Measurements from ENCODE around the gene UBE2N.

UBE2N gene
- long read RNA-seq, donor 1, full-length matches to known transcripts = 72 of 89 reads
- long read RNA-seq, donor 1, partial matches to known transcripts = 17 of 89 reads
- long read RNA-seq, donor 1, other reads (novel, unspliced or antisense) = 0 of 89 reads
- long read RNA-seq, donor 2, full-length matches to known transcripts = 47 of 52 reads
- long read RNA-seq, donor 2, partial matches to known transcripts = 5 of 52 reads
- long read RNA-seq, donor 2, other reads (novel, unspliced or antisense) = 0 of 52 reads
- long read RNA-seq, donor 3, full-length matches to known transcripts = 32 of 46 reads
- long read RNA-seq, donor 3, partial matches to known transcripts = 14 of 46 reads
- long read RNA-seq, donor 3, other reads (novel, unspliced or antisense) = 0 of 46 reads
- long read RNA-seq, donor 4, full-length matches to known transcripts = 56 of 56 reads
- long read RNA-seq, donor 4, partial matches to known transcripts = 0 of 56 reads
- long read RNA-seq, donor 4, other reads (novel, unspliced or antisense) = 0 of 56 reads
- long read RNA-seq, donor 5, full-length matches to known transcripts = 77 of 83 reads
- long read RNA-seq, donor 5, partial matches to known transcripts = 6 of 83 reads
- long read RNA-seq, donor 5, other reads (novel, unspliced or antisense) = 0 of 83 reads
- long read RNA-seq, donor 6, full-length matches to known transcripts = 41 of 57 reads
- long read RNA-seq, donor 6, partial matches to known transcripts = 16 of 57 reads
- long read RNA-seq, donor 6, other reads (novel, unspliced or antisense) = 0 of 57 reads
- long read RNA-seq, donor 7, full-length matches to known transcripts = 64 of 107 reads
- long read RNA-seq, donor 7, partial matches to known transcripts = 43 of 107 reads
- long read RNA-seq, donor 7, other reads (novel, unspliced or antisense) = 0 of 107 reads
- long read RNA-seq, donor 8, full-length matches to known transcripts = 49 of 54 reads
- long read RNA-seq, donor 8, partial matches to known transcripts = 5 of 54 reads
- long read RNA-seq, donor 8, other reads (novel, unspliced or antisense) = 0 of 54 reads

DNA sequence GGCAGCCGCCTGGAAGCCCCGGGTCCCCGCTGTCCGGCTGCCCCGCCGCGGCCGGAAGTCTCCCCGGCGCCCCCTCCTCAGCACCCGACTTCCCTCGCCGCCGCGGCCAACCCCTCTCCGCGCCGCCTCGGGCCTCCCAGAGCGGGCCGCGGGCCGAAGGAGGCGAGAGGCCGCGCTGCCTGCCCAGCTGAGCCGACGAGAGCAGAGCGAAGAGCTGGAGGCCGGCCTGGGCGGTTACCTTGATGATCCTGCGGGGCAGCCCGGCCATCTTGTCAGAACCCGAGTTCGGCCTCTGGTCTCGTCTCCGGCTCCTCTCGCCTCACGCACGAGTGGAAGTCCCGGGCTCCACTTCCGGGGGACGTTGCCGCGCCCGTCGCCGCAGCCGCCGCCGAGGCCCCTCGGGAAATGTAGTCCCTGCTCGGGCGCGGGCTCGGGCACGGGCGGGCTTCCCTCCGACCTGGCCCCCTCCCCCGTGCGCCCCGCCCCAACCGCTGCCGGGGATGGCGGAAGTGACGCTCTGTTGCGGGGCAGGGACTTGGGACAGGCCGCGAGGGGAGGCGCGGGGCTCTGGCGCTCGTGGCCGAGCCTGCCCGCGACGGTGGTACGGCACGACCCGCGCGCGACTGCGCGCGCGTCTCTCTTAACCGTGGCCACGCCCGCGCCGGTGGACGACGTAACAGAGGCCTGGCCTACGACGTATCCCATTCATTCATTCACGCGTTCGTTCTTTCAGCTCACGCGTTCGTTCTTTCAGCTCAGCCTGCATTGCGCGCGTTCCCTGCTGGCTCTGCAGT is at the start of gene UBE2N:
TSS of gene UBE2N (minus strand) at position 331 of the 794 bp plus-strand sequence. CDS start at position 268, 63 bp downstream.
- peak; percentile 96 for DNase-seq

- no peak for DNase-seq
Measured at GRCh38 chr12:93484315-93484981, 42.7 kb upstream of the UBE2N start.

DNA sequence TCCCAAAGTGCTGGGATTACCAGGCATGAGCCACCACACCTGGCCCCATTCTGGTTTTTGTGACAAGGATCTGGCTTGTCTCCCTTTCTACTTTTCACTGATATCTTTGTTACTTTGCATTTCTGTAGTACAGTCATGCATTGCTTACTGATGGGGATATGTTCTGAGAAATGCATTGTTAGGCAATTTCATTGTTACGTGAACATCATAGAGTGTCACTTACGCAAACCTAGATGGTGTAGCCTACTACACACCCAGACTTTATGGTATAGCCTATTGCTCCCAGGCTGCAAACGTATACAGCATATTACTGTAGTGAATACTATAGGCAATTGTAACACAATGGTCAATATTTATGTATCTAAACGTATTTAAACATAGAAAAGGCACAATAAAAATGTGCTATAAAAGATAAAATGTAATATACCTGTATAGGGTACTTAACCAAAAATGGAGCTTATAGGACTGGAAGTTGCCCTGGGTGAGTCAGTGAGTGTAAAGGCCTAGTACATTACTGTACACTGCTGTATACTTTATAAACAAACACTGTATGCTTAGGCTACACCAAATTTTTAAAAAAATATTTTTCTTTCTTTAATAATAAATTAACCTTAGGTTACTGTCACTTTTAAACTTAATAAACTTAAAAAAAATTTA is 41.5 kb upstream of the UBE2N start:
- DNase-seq = no peak

DNA sequence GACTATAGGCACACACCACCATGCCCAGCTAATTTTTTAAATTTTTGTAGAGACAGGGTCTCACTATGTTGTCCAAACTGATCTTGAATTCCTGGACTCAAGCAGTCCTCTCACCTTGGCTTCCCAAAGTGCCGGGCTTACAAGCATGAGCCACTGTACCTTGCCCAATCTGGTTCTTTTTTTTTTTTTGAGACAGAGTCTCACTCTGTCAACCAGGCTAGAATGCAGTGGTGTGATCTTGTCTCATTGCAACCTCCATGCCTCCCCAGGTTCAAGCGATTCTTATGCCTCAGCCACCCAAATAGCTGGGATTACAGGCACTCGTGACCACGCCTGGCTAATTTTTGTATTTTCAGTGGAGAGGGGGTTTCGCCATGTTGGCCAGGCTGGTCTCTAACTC is 41.0 kb upstream of the UBE2N start:
- no peak for DNase-seq

DNA sequence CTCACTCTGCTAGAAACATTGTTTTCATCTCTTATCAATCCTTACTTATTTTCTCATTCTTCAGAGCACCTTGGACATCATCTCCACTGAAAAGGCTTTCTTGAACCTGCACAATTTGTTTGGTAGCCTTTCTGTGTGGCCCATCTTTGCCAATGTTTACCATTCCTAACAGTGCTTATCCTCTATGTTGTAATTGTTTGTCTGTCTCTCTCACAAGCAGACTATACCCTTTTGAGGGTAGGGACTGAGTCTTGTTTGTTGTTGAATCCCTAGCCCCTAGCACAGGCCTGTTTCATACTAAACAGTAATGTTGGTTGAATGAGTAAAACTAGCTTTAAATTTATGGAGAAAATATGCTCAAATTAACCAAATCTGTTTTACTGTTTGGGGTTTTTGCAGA is 34.8 kb upstream of the UBE2N start:
- DNase-seq = no peak

DNA sequence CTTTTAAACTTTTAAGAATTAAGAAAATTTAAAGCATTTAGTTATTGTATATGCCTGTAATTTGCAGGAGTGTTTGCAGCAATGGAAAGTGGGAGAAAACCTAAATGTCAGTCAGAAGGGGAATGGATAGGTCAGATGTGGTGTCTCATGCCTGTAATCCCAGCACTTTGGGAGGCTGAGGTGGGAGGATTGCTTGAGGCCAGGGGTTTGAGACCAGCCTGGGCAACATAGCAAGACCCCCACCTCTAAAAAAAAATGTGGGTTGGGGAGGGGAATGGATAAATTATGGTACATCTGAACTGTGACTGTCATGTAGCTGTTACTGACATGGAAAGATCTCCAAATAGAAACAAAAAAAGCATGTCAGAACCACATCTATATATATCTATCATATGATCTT is 27.6 kb upstream of the UBE2N start:
- DNase-seq = no peak

GRCh38 chr12:93468008-93468371 is 26.2 kb upstream of the UBE2N start:
- DNase-seq = no peak

GRCh38 chr12:93467351-93468007 is 25.7 kb upstream of the UBE2N start, which contains the start of gene MRPL42:
Gene MRPL42, plus strand, starts transcription at chr12:93467514. Its CDS starts 1,772 bp downstream, at chr12:93469286.
- peak; percentile 98 for DNase-seq

DNA sequence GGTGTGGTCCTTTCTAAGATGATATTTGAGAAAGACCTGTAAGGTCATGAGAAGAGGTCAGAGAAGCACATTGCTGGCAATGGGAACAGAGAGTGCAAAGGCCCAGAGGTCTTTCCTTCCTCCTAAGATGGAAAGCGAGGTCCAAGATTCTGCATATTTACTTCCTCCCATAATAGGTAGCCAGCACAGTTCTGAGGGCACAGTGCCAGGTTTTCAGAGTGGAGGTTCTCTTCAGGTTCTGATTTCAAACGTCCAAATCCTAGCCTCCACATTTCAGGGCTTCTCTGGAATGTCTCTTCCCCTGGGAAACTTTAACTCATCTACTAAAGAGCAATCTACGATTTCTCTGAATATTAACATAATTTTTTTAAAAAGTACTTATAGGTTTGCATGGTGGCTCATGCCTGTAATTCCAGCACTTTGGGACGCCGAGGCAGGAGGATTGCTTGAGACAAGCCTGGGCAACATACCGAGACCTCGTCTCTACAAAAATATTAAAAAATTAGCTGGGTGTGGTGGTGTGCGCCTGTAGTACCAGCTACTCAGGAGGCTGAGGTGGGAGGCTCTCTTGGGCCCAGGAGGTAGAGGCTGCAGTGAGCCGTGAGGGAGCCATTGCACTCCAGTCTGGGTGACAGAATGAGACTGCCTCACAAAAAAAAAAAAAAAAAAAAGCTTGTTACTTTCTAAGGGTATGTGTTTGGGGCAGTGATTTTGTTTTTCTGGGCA is 25.0 kb upstream of the UBE2N start:
- no peak for DNase-seq

DNA sequence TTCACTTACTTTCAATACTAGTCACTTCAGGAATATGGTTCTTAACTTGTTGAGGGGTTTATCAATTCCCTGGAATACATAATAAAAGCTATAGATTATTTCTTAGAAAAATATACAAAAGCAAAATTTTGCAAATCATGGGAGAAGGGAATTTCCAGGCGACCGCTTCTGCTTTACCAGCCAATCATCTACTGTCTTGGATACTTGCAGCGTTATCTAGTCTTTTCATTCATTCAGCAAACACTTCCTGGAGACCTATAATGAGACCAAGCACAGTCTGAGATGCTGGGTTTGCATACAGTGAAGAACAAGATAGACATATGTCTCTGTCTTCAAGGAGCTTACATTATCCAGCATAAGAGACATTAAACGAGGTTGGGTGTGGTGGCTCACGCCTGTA is 24.1 kb upstream of the UBE2N start:
- DNase-seq = no peak

GRCh38 chr12:93461503-93461902 is 19.8 kb upstream of the UBE2N start:
- no peak for DNase-seq

DNA sequence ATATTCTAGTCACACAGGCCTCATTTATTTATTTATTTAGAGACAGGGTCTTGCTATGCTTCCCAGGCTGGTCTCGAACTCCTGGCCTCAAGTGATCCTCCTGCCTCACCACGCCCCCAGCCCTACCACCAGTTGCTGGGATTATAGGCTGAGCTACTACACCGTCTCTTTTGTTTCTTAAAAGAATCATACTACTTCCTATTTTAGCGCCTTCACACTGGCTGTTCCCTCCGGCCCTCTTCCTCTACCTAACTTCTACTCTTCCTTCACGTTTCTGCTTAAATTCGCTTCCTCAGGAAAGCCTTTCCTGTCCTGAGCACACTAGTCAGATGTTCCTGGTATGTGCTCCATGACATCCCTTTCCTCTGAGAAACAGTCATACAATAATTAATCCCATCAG is 19.2 kb upstream of the UBE2N start:
- no peak for DNase-seq

DNA sequence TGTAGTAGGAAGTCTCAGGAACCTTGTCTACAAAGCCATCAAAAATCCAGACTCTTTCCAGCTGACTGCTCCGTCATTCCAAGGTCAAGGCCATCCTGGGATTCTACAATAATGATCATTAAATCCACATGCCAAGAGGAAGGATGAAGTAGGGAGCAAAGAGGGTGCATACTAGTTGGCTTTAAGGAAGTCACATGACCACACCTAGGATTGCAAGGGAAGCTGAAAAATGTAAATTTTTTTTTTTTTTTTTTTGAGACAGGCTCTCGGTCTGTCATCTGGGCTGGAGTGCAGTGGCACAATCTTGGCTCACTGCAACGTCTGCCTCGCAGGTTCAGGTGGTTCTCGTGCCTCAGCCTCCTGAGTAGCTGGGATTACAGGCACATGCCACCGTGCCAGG is 18.3 kb upstream of the UBE2N start:
- no peak for DNase-seq

- DNase-seq = no peak
Measured at GRCh38 chr12:93459097-93459496, 17.4 kb upstream of the UBE2N start.

DNA sequence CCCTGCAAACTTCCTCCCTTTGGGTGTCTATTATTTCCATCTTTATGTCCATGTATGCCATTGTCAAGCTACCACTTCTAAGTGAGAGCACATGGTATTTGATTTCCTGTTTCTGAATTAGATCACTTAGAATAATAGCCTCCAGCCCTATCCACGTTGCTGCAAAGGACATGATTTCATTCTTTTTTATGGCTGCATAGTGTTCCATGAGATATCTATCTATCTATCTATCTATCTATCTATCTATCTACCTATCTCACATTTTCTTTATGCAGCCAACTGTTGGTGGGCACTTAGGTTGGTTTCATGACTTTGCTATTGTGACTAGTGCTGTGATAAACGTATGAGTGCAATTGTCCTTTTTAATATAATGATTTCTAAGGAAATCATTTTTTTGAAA is 14.3 kb upstream of the UBE2N start:
- no peak for DNase-seq

GRCh38 chr12:93453633-93454032 is 11.9 kb upstream of the UBE2N start:
- DNase-seq = no peak

DNA sequence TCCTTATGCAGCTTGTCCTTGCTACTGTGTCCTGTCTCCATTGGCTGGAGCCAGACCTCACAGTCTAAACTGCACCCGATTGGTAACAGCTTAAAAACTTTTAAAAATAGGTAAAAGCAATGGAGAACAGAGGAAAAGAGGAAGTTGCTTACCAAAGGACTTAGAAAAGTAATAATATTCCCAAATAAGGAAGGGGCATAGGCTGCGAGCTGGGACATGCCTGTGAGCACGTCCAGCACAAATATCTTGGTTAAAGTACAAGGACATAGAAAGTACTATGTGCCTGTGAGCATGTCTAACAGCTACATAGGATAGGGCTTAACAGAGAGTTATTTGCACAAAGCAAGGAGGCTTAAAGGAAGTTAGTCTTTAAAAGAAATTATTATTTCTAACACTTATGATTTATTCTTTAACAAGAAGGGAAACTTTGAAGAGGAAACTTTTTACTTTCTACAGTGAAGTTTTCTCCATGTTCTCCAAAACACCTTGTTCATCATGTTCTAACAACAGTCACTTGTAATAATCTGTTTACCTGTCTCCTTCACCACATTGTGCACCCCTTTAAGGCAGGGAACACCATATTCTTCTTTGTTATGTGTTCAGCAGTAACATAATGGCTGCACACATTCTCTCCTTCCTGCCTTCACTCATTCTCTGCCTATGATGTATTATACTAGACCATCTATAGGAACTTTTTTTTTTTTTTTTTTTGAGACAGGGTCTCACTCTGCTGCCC is 9.8 kb upstream of the UBE2N start:
- no peak for DNase-seq

GRCh38 chr12:93449277-93449676 is 7.5 kb upstream of the UBE2N start:
- DNase-seq = no peak

GRCh38 chr12:93448796-93449195 is 7.0 kb upstream of the UBE2N start:
- DNase-seq = no peak

Measured in right kidney (tissue), 9 donors.